HepG2 (cell line): ENCODE measurements around the gene UQCRC1. TPM values are rescaled to one million over a fixed set of nuclear protein-coding genes. Genes with fewer than 3 reads are reported as not detected.

ENCODE experiments used
- CHD4 ChIP-seq: fragments of 200-600 bp; sonication (generic); IDR thresholded peaks from 2 replicates; pipeline ENCODE4 v1.7.0; 2017; ENCODE audit warnings: mild to moderate bottlenecking, low read length, borderline replicate concordance
- GLI4 ChIP-seq: sonication (generic); formaldehyde crosslinking; IDR thresholded peaks from 2 replicates; pipeline ENCODE4 v1.5.1; 2020; ENCODE audit warnings: missing genetic modification reagents, mild to moderate bottlenecking, moderate library complexity, borderline replicate concordance
- MAF1 ChIP-seq: sonication (generic); formaldehyde crosslinking; IDR thresholded peaks from 2 replicates; pipeline ENCODE4 v1.5.0; 2020; ENCODE audit warnings: missing genetic modification reagents, borderline replicate concordance
- MTA3 ChIP-seq: sonication (generic); formaldehyde crosslinking; IDR thresholded peaks from 2 replicates; pipeline ENCODE4 v1.4.0; 2020; ENCODE audit warnings: missing genetic modification reagents
- PLRG1 ChIP-seq: fragments of 450-650 bp; conservative IDR thresholded peaks from 2 replicates; pipeline ENCODE4 v1.6.1; 2016
- ZBTB3 ChIP-seq: sonication (generic); formaldehyde crosslinking; IDR thresholded peaks from 2 replicates; pipeline ENCODE4 v1.4.0; 2020; ENCODE audit warnings: low read depth, mild to moderate bottlenecking, moderate library complexity, missing genetic modification reagents, borderline replicate concordance
- ZBTB7B ChIP-seq: sonication (generic); formaldehyde crosslinking; IDR thresholded peaks from 2 replicates; pipeline ENCODE4 v1.4.0; 2020; ENCODE audit warnings: missing genetic modification reagents
- ZFYVE20 ChIP-seq: sonication (generic); formaldehyde crosslinking; IDR thresholded peaks from 2 replicates; pipeline ENCODE4 v1.8.0; 2023; ENCODE audit warnings: low read depth, mild to moderate bottlenecking, moderate library complexity, missing genetic modification reagents, borderline replicate concordance
- ZNF10 ChIP-seq: sonication (generic); formaldehyde crosslinking; IDR thresholded peaks from 2 replicates; pipeline ENCODE4 v1.4.0; 2020; ENCODE audit warnings: mild to moderate bottlenecking, low read depth, missing genetic modification reagents, borderline replicate concordance
- ZNF484 ChIP-seq: sonication (generic); formaldehyde crosslinking; IDR thresholded peaks from 2 replicates; pipeline ENCODE4 v1.5.1; 2020; ENCODE audit warnings: mild to moderate bottlenecking, low read depth, missing genetic modification reagents, borderline replicate concordance
- polyA plus RNA-seq, 8 experiments: library from polyadenylated mRNA; depleted of rRNA in 3 of 8; stranded (reverse) in 7 of 8; unstranded in 1 of 8; fragments of >200 nt; fragmentation: Illumina TruSeq in 4 of 8; extraction: Trizol in 4 of 8; gene quantifications; 2 replicates each; pipeline versions ENCODE4 v1.2.1 to v1.2.3, GENCODE V29; 2011 to 2016; ENCODE audit warnings: low read depth in 4 of 8, missing spikeins in 1 of 8, mixed read lengths in 1 of 8; ENCODE audit not compliant: insufficient read depth in 1 of 8
- total RNA-seq, 5 experiments: library from RNA; depleted of rRNA; stranded (reverse); fragments of >200 nt; fragmentation: Illumina TruSeq; extraction: Trizol; gene quantifications; 2 replicates each; pipeline ENCODE4 v1.2.3, GENCODE V29; 2016; ENCODE audit warnings: low read depth in 1 of 5
- TF ChIP-seq, protein P1 (sequence below): sonication (generic); formaldehyde crosslinking; IDR thresholded peaks from 2 replicates; pipeline ENCODE4 v1.4.0; 2020; ENCODE audit warnings: missing genetic modification reagents, borderline replicate concordance
- TF ChIP-seq, protein P2 (sequence below): sonication (generic); formaldehyde crosslinking; IDR thresholded peaks from 2 replicates; pipeline ENCODE4 v1.5.1; 2020; ENCODE audit warnings: missing genetic modification reagents, mild to moderate bottlenecking, borderline replicate concordance
- TF ChIP-seq, protein P3 (sequence below): IDR thresholded peaks from 2 replicates; pipeline ENCODE4 v1.6.1; 2016; ENCODE audit warnings: control low read depth
- TF ChIP-seq, protein P4 (sequence below): sonication (generic); formaldehyde crosslinking; IDR thresholded peaks from 2 replicates; pipeline ENCODE4 v1.4.0; 2020; ENCODE audit warnings: missing genetic modification reagents

The UQCRC1 gene
- total and polyA plus RNA-seq, 2 of the 13 experiments (the other 11 are each of a cell fraction or from before 2014, with no cell fraction given): 316 to 680 TPM

DNA sequence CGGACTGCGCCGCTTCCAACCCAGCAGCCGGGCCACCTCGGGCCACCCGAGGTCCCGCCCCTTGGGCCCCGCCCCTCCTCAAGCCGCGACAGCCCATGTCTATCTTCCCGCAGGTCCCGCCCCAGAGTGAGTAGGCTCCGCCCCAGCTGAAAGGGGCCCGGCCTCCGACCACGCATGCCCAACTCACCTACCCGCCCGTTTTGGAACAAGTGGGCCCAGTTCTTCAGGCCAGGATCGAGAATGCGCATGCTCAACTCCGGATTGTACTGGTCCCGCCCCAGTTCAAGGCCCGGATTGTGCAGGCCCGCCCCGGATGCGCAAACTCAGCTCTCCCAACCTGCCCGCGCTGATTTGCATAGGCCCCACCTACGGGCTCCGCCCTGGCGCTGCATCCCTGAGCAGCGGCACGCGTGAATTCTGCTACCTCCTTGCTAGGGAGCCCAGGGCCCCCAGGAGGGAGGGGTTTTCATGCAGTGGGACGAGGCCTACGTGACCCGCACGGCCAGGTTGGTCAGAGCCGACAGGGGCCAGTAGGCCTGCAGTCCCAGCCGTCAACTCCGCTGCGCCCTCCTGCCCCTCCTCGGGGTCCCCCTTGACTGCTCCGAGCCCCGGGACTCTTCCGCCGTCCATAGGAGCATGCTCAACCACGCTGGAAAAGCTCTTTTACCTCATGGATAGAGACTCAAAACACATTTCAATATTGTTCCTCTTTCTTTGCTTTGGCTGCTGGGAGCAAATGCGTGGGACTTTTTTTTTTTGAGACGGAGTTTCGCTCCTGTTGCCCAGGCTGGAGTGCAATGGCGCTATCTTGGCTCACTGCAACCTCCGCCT lies 52.4 kb downstream of the UQCRC1 start, which contains the start of gene PFKFB4 (continued):
- peak; percentile 76; the same call in 1 of the 2 replicates for TF ChIP-seq ZBTB3
- TF ChIP-seq, protein P1, sequence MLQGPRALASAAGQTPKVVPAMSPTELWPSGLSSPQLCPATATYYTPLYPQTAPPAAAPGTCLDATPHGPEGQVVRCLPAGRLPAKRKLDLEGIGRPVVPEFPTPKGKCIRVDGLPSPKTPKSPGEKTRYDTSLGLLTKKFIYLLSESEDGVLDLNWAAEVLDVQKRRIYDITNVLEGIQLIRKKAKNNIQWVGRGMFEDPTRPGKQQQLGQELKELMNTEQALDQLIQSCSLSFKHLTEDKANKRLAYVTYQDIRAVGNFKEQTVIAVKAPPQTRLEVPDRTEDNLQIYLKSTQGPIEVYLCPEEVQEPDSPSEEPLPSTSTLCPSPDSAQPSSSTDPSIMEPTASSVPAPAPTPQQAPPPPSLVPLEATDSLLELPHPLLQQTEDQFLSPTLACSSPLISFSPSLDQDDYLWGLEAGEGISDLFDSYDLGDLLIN (CRISPR knock-in tag): no peak
- TF ChIP-seq MAF1 (CRISPR knock-in tag): no peak
- TF ChIP-seq, protein P2, sequence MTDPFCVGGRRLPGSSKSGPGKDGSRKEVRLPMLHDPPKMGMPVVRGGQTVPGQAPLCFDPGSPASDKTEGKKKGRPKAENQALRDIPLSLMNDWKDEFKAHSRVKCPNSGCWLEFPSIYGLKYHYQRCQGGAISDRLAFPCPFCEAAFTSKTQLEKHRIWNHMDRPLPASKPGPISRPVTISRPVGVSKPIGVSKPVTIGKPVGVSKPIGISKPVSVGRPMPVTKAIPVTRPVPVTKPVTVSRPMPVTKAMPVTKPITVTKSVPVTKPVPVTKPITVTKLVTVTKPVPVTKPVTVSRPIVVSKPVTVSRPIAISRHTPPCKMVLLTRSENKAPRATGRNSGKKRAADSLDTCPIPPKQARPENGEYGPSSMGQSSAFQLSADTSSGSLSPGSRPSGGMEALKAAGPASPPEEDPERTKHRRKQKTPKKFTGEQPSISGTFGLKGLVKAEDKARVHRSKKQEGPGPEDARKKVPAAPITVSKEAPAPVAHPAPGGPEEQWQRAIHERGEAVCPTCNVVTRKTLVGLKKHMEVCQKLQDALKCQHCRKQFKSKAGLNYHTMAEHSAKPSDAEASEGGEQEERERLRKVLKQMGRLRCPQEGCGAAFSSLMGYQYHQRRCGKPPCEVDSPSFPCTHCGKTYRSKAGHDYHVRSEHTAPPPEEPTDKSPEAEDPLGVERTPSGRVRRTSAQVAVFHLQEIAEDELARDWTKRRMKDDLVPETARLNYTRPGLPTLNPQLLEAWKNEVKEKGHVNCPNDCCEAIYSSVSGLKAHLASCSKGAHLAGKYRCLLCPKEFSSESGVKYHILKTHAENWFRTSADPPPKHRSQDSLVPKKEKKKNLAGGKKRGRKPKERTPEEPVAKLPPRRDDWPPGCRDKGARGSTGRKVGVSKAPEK (CRISPR knock-in tag): no peak
- TF ChIP-seq, protein P3, sequence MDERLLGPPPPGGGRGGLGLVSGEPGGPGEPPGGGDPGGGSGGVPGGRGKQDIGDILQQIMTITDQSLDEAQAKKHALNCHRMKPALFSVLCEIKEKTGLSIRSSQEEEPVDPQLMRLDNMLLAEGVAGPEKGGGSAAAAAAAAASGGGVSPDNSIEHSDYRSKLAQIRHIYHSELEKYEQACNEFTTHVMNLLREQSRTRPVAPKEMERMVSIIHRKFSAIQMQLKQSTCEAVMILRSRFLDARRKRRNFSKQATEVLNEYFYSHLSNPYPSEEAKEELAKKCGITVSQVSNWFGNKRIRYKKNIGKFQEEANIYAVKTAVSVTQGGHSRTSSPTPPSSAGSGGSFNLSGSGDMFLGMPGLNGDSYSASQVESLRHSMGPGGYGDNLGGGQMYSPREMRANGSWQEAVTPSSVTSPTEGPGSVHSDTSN (CRISPR knock-in tag): peak; percentile 75
- TF ChIP-seq, protein P4, sequence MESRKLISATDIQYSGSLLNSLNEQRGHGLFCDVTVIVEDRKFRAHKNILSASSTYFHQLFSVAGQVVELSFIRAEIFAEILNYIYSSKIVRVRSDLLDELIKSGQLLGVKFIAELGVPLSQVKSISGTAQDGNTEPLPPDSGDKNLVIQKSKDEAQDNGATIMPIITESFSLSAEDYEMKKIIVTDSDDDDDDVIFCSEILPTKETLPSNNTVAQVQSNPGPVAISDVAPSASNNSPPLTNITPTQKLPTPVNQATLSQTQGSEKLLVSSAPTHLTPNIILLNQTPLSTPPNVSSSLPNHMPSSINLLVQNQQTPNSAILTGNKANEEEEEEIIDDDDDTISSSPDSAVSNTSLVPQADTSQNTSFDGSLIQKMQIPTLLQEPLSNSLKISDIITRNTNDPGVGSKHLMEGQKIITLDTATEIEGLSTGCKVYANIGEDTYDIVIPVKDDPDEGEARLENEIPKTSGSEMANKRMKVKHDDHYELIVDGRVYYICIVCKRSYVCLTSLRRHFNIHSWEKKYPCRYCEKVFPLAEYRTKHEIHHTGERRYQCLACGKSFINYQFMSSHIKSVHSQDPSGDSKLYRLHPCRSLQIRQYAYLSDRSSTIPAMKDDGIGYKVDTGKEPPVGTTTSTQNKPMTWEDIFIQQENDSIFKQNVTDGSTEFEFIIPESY (CRISPR knock-in tag): peak; percentile 8; the same call in 1 of the 2 replicates
- no peak for TF ChIP-seq MTA3
- TF ChIP-seq PLRG1: no peak
- no peak for TF ChIP-seq GLI4 (CRISPR knock-in tag)
- TF ChIP-seq ZNF484 (CRISPR knock-in tag): no peak
- TF ChIP-seq ZFYVE20: no peak
- no peak for TF ChIP-seq ZNF10 (CRISPR knock-in tag)
- TF ChIP-seq ZBTB7B (CRISPR knock-in tag): peak; percentile 95
- TF ChIP-seq CHD4: peak; percentile 73; the same call in 1 of the 2 replicates
